HG03520 (cell line): ENCODE data around the gene RGS7.
"Not testable (repeated sequence)": the region's sequence is repeated elsewhere in the genome, so short reads cannot be mapped to it uniquely, and the experiment has no call there.

Experiments used
- ATAC-seq: cut with Tn5 transposase; IDR thresholded peaks from one replicate; pipeline ENCODE4 v1.9.1; 2021; ENCODE audit warnings: mild to moderate bottlenecking, moderate library complexity; ENCODE audit not compliant: unreplicated experiment

The RGS7 gene

DNA sequence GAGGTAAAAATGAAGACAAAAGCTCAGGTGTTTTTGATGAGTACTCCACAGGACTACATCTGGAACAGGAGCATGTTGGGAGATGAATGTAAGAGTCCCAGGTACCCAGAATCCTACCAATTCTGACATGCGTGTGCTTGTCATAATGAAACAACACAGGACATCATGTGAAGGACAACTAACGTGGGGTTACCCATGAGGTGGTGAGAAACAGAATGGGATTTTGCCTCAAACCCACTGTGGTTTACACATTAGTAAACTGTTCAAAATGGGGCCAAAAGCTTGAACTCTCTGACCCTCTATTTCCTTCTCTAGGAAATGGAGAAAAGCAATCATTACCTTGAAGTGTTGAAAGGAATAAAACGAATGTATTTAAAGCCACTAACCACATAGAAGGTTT, 266.2 kb downstream of the RGS7 start:
- no peak for ATAC-seq

DNA sequence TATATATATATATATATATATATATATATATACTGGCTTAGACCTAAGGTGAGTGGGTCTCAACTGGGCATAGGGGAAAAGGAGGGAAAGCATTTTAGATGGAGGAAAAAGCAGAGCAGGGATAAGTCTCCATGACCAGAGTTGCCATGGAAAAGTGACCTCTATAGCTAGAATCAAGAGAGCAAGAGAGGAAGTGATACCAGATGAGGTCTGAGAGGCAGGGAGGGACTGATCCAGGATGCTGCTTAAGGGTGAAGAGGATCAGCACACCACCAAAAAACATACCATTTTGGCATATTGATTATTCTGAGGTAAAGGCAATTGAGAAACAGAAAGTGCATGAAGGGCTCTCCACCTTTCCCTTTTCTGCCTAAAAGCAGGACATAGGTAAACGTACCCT, 267.9 kb downstream of the RGS7 start:
- not testable (repeated sequence) for ATAC-seq

DNA sequence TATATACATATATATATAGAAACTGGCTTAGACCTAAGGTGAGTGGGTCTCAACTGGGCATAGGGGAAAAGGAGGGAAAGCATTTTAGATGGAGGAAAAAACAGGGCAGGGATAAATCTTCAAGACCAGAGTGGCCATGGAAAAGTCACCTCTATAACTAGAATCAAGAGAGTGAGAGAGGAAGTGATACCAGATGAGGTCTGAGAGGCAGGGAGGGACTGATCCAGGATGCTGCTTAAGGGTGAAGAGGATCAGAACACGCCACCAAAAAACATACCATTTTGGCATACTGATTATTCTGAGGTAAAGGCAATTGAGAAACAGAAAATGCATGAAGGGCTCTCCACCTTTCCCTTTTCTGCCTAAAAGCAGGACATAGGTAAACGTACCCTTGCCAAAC, 268.9 kb downstream of the RGS7 start:
- not testable (repeated sequence) for ATAC-seq

DNA sequence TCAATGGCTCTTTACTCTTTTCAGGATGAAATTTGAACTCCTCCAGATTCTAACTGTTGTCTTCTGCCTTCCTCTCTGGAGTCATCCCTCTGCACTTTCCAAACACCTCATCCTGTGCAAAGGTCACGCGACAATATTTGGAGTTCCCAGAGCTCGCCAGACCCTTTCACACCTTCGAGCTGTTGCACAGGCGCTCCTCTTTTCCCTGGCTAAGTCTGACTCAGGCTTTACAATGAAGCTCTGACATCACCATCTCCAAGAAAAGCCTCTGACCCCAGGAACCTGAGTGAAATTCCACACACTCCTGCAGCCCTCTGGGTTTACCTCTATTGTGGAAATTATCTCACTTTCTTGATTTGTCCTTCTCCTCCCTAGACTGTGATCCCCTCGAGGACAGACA, 270.3 kb downstream of the RGS7 start:
- ATAC-seq = no peak

DNA sequence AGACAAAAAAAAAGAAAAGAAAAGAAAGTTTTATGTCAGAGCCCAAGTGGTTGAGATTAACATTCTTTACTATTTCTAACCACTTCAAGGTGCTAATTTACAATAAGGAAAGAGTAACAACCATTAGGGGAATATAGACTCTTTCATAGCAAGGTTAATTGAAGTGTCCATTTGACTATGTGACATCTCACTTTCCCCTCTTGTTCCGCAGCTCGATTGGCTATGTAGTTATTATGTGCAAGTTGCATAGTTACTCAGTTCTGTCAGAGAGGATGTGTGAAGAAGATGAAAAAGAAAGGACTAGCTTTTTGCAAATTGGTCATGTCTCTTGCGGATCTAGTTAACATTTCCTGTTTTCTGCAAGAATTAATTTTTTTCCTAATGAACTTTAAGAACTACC, 273.7 kb downstream of the RGS7 start:
- no peak for ATAC-seq

DNA sequence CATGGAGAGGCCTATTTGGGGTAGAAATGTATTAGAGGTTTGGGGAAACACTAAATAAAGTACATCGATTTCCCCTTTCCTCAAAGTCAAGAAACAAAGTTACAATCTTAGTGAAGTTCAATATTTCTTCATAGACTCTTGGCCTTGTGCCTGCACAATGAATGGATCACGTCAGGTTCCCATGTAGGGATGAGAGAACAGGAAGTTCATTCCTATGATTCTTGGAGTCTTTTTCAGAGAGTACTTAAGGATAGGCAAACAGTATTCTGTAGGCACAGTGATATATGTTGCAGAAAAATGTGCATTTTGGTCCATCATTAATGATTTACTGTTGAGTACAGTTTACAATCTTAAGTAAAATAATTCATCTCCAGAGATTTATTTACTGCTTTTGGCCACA, 275.5 kb downstream of the RGS7 start:
- ATAC-seq = no peak

DNA sequence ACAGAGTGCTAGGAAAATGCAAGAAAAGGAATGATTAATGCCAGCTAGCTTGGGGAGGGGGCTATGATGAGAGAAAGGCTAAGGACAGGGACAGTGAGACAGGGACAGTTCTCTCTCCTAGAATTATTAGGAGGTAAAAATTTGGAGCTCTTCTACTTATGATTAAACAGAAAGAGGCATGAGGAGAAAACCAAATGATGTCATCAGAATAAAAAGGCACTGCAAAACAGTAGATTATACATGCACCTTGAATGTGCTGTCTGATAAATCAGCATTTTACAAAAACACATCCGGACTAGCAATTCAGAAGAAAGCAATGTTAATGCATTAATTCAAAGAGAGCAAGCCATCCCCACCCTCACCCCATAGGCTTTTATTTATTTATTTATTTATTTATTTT, 277.5 kb downstream of the RGS7 start:
- ATAC-seq = no peak

DNA sequence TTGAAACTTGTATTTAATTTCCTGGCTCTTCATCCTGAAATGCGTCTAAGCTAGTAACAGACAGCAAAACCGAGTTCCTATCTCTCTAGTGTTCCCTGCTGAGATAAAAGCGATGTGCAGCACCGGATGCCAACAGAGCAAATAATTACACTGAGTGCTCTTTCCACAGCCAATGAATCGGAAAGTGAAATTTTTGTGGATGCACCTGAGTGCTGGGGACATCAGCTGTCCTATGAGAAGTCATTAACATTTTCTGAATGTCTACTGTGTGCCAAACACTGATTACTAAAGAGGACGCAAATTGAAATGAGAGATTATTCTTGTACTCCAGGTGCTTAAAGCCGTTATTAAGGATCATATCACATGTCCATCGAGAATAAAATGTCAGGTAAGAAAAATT, 278.0 kb downstream of the RGS7 start:
- ATAC-seq = no peak

DNA sequence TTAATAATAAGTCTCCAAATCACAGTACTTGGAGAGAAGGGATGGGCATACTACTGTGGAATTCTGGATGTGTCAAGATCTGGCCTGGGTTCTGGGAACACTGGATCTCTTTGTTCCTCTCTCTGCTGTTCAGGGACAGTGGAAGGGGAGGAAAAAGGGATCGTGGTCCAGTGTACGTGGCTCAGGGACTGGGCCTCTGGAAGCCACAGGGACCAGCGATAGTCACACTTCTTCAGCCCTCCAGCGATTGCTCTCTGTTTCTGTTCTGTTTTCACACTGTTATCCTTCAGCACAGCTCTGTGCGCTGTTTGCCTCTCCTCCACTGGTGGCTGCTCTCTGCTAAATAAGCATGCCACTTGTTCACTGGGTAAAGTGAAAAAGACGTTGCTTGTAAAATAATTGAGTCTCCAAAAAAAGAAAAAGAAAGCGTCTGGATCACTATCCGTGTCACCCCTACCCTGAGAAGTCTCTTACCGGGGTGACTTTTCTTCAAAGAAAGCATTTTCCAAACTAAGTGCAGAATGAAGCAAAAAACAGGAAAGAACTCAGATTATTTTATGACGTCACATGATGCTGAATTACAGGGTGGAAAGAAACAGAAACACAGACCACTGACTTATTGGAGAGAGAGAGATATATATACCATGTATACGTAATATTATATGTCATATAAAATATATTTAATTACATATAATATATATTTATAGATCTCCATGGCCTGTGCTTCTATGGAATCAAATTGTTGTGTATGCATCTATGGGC, 279.4 kb downstream of the RGS7 start:
- ATAC-seq = no peak

DNA sequence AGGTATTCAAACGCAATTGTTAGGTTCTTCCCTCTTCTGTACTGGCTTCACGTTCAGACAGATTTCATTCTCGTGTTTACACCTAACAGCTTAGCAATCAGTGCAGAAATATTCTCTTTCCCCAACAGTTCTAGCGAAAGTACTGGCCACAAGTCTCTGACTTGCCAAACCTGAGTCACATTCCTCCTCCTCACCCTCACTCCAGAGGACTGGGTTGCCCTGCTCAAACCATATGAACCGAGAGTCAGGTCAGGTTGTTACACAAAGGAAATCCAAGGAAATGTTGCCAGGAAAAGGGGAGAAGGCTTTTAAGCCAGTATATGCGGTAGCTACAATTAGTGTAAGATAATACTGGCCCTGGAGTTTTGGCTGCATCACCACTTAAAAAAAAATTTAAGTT, 282.5 kb downstream of the RGS7 start:
- no peak for ATAC-seq

DNA sequence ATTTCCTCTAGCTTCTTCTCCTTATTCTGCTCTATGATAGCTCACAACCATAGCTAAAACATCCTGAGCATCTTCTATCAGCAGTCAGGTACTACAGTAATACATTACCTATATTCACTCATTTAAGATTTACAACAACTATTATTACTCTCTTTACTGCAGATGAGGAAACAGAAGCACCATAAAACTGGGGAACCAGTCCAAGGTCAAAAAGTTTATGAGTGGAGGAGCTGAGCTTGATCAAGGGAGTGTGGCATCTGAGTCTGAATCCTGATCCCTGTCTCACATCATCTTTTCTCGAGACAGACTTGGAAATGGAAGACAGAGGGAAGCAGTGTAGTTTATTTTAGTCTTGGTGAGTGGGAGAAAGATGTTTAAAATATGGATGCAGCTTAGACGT, 288.6 kb downstream of the RGS7 start:
- ATAC-seq = no peak

DNA sequence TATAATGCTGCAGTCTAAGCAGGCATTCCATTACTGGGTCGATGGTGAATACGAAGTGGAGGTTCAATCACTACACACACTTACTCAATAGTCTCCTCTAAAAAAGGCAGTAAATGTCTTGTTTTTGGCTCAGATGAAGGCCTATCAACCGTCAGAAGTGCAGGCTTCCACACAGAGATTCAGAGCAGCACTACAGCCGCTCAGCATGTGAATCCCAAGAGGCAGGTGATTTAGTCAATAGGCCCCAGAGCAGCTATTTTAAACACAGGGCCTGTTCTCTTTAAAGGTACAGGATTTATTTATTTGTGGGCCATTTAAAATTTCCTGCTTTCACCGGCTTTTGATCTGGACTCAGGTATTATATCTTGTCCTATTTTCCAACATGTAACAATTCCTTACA, 293.7 kb downstream of the RGS7 start:
- no peak for ATAC-seq

DNA sequence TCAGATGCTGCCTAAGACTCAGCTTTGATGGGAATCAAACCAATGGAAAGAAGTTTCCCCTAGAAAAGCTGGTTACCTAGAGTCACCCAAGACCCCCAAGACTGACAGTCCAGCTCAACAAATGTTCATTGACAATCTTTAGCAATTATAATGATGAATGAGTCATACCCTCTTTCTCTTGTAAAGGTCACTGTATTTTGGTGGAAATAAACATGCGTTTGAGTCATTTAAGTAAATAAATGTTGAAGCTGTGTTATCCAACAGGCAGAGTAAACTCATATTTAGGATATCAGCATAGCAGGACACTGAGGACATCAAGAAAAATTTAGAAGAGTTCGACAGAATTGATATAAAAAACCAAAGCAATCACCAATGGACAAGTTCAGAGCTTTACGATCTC, 295.9 kb downstream of the RGS7 start:
- ATAC-seq = no peak

DNA sequence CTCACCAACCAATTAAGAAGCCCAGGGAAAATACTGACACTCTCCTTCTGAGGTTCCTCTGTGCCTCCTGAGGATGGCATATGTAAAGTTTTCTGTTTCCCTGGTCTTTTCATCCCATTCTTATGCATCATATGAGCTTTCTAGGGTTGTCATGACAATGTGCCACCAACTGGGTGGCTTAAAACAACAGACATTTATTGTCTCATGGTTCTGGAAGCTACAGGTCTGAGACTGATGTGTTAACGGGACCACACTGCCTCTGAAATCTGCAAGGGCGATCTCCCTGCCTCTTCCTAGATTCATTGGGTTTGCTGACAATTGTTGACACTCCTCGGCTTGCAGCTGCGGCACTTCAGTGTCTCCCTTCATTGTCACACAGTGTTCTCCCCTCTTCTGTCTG, 308.4 kb downstream of the RGS7 start:
- ATAC-seq = no peak

DNA sequence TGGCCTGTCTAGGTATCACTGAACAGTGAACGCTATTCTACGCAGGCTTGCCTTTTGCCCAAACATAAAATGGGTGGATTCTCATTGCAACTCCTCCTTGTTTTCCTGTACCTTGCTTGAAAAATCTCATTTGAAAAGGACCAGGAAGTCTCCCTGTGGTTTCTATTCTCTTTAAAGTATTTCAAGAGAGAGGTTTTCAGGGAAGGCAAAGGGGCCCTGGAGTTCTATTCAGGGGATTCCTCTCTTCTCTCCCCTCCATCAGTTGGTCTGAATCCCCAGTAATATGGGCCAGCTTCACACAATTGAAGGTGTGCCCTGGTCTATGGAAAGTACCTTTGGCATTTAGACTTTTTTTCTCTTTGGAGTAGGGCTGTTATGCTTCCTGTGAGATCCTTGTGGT, 311.3 kb downstream of the RGS7 start:
- no peak for ATAC-seq

DNA sequence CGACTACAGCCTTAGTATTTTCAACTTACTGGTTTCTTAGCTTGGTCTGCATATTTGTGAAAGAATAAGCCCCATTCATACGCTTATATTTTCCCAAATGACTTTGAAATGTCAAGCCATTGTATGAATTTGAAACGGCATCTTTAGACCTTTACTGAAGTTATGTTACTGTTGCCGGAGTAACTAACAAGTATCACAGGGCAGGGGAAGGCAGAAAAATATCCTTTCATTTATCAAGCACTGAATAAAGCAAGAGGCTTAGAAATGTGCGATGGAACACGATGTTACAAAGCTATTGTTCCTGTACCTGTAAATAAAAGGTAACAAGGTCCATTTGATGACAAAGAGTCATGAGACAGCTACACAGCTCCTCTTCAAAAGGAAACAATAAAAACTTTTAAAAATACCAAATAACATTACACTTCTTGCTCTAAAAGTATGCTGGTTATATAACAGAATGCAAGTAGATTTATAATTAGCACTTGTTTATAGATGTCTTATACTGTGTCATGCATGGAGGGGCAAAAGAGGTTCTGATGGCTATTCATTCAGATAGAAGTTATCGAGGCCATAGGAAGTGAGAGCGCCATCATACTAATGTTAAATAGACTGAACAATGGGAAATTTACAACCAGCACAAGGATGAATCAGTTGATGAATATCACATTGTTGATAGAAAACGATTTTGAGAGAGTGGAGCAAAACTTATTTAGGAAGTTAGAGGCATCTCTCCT, 322.6 kb downstream of the RGS7 start:
- no peak for ATAC-seq

DNA sequence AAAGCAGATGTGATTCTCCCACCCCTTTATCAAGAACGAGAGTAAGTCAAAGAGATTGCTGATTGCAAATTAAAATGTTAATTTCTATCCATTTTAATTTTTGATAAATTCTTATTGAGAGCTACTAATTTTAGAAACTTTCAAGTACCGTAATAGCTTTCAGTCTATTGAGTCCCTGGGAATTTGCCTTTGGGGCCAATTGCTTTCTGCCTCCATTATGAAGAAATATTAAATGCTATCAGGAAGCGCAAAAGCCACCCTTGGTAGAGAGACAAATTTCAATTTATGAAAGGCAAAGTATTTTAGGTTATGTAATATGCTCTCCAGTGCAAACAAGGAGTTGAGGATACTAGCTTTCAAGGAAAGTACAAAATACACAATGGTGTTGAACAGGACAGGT, 332.2 kb downstream of the RGS7 start:
- no peak for ATAC-seq

DNA sequence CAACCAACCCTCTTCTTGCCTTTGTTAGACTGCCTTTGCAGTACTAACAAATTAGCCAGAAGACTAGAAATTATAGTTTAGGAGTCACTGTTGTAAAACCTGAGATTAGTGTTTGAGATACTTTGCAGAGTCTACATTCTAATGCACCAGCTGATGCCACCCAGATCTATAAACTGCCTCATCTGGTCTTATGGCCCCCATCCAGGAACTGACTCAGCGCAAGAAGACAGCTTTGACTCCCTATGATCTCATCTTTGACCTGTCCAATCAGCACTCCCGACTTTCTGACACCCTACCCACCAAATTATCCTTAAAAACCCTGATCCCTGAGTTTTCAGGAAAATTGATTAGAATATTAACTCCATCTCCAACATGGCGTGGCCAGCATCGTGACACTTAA, 334.6 kb downstream of the RGS7 start:
- ATAC-seq = no peak

DNA sequence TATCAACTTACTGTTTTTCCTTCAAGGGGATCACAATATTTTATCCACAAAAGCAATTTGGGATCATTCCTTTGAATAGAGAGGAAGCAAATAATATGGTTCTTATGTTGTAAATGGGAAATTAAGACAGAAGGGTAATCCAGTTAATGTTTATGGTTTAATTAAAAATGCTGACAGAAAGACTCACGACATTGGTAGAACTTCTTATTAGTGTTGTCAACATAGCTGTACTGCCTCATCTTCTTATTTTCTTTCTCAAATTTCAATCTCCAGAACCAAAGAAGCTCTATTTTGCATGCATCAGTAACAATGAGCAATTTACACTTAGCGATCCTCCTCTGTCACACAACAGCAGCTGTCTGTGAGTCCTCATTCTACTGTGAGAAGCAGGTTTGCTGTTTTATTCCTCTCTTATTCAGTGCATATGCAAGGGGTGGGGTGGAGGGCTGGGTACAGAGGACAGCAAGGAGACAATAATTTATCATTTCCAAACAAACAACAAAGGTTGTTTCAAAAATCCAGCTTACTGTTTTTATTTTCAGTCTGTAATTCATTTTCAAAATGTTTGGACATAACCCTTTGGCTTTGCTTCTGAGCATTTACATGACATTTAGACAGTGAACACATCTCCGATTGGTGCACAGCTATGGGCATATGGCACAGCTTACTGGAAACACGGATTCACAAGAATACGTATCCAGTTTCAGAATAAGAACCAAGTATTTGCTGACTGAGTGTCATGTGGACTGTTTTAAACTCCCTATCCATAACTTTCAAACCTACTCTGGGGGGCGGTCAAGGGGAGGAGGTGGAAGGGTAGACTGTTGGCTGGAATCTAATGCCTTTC, 335.9 kb downstream of the RGS7 start:
- no peak for ATAC-seq

DNA sequence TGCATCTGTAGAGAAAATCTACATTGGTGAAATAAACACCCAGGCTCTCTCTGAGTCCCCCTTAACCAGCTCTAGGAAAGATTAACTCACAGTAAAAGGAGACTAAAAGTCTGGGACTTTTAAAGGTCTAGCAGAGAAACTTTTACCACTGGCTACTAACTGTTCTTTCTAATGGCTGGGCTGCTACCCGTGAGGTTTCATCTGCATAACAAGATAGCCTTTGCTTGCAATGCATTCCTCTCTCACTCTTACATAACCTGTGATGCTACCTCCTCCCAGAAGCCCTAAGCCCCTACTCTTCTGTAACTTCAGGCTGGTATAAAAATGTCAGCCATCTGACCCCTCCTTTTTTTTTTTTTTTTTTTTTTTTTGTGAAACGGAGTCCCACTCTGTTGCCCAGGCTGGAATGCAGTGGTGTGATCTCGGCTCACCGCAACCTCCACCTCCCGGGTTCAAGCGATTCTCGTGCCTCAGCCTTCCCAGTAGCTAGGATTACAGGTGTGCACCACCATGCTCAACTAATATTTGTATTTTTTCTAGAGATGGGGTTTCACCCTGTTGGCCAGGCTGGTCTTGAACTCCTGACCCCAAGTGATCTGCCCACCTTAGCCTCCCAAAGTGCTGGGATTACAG, 344.2 kb downstream of the RGS7 start:
- no peak for ATAC-seq

DNA sequence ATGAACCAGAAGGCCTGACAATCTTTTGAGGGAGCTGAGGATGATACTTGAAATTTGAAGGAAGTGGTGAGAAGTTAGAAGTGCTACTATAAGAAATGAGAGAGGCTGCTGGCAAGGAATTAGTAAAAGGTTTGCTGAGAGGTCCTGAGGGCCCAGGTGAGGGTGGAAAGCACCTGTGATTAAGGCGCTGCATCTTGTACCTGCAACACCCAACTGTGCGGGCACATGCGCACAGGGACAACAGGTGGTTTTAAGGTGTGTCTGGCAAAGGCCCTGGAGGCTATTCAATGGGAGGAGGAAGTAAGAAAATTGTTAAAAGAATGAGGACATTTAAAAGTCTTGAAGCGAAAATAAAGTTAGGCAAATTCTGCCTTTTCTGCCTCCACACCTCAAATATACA, 349.3 kb downstream of the RGS7 start:
- ATAC-seq = no peak
